ENCODE results near the gene ATG2A.

Gene ATG2A

GRCh38 chr11:64848826-64849597 lies 68.0 kb downstream of the ATG2A start:
- TF ChIP-seq TEAD4 (IDR thresholded peaks at IDR 0.05): no peak
- no peak for TF ChIP-seq TCF12 (IDR thresholded peaks at IDR 0.05; ENCODE audit: low read depth)
- no peak for TF ChIP-seq YY1 (IDR thresholded peaks at IDR 0.05; ENCODE audit: low read depth)
- no peak for TF ChIP-seq NFIC (IDR thresholded peaks at IDR 0.05)
- TF ChIP-seq EGR1 (IDR thresholded peaks at IDR 0.05): no peak

GRCh38 chr11:64848214-64848825 lies 68.7 kb downstream of the ATG2A start:
- TF ChIP-seq FOXM1 (IDR thresholded peaks at IDR 0.05; ENCODE audit: borderline replicate concordance, low read depth): no peak
- TF ChIP-seq CEBPB (IDR thresholded peaks at IDR 0.05): no peak
- TF ChIP-seq MAX (IDR thresholded peaks at IDR 0.05): no peak
- TF ChIP-seq EP300 (IDR thresholded peaks at IDR 0.05; ENCODE audit: borderline replicate concordance): no peak
- no peak for TF ChIP-seq CREB1 (IDR thresholded peaks at IDR 0.05; ENCODE audit: low read depth)
- TF ChIP-seq USF1 (IDR thresholded peaks at IDR 0.05): no peak
- TF ChIP-seq REST (IDR thresholded peaks at IDR 0.05; ENCODE audit: low read depth): no peak
- TF ChIP-seq TAF1 (IDR thresholded peaks at IDR 0.05; ENCODE audit: low read depth): no peak
- TF ChIP-seq RAD21 (IDR thresholded peaks at IDR 0.05; ENCODE audit: low read depth): no peak
- no peak for TF ChIP-seq YY1 (IDR thresholded peaks at IDR 0.05; ENCODE audit: low read depth)
- no peak for TF ChIP-seq TEAD4 (IDR thresholded peaks at IDR 0.05)
- no peak for TF ChIP-seq EGR1 (IDR thresholded peaks at IDR 0.05)
- TF ChIP-seq ZBTB7A (IDR thresholded peaks at IDR 0.05; ENCODE audit: low read depth): no peak
- no peak for TF ChIP-seq NFIC (IDR thresholded peaks at IDR 0.05)
- no peak for TF ChIP-seq TCF12 (IDR thresholded peaks at IDR 0.05; ENCODE audit: low read depth)

GRCh38 chr11:64846998-64847666 lies 69.9 kb downstream of the ATG2A start:
- TF ChIP-seq RAD21 (IDR thresholded peaks at IDR 0.05; ENCODE audit: low read depth) (peak; percentile 98), REST (IDR thresholded peaks at IDR 0.05; ENCODE audit: low read depth) (no peak), YY1 (IDR thresholded peaks at IDR 0.05; ENCODE audit: low read depth) (no peak), USF1 (IDR thresholded peaks at IDR 0.05) (no peak), MAX (IDR thresholded peaks at IDR 0.05) (peak; percentile 27; the same call in 1 of the 2 replicates)

GRCh38 chr11:64845129-64845775 lies 71.8 kb downstream of the ATG2A start:
- no peak for TF ChIP-seq TCF12 (IDR thresholded peaks at IDR 0.05; ENCODE audit: low read depth)
- no peak for TF ChIP-seq EP300 (IDR thresholded peaks at IDR 0.05; ENCODE audit: borderline replicate concordance)

Measured in Ishikawa (cell line).